Fibroblast of the aortic adventitia (primary cell): ENCODE data around the gene MAP3K4. TPM values are rescaled to one million over a fixed set of nuclear protein-coding genes. Genes with fewer than 3 reads are reported as not detected.
A peak's percentile ranks its signal among the peaks of the same experiment; 100 is the strongest.

ENCODE experiments used
- DNase-seq: peaks from one replicate; pipeline ENCODE4 v3.0.0-alpha.2; 2010; ENCODE audit warnings: low read depth
- H3K4me3 ChIP-seq: 2 replicates; pipeline ENCODE4 v1.5.1; 2011; ENCODE audit warnings: low read depth, mild to moderate bottlenecking, control low read depth, low read length, moderate library complexity
- total RNA-seq: library from RNA; depleted of rRNA; stranded (reverse); fragments of >200 nt; gene quantifications from 2 replicates; pipeline ENCODE4 v1.2.3, GENCODE V29; 2012; ENCODE audit warnings: low replicate concordance
- TF ChIP-seq, protein P1 (sequence below): IDR thresholded peaks from 2 replicates; pipeline ENCODE4 v1.5.1; 2011; ENCODE audit warnings: mild to moderate bottlenecking, low read length, control low read depth, inconsistent platforms; ENCODE audit not compliant: insufficient read depth

Gene MAP3K4
- total RNA-seq, 1 donor = 25.0 TPM

DNA sequence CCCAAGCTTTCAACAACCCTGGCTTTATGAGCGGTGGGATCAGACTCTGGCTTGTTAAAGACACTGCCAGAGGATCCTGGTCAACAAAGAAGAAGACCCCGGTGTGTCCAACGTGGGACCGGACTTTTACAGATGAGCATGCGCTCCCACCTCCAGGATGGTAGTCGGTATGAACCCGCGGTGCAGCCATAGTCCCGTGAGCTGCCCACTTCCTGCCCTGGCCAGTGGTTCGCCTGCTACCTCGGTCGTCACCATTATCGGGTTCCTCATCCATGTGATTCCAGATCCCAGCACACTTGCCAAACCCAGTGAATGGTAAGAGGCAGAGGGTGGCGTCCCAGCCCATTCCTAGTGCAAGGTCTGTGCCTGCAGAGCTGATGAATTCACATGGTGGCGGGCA, 169.6 kb downstream of the MAP3K4 start:
- H3K4me3 ChIP-seq = no peak overlapping the region
- no peak for DNase-seq
- TF ChIP-seq, protein P1, sequence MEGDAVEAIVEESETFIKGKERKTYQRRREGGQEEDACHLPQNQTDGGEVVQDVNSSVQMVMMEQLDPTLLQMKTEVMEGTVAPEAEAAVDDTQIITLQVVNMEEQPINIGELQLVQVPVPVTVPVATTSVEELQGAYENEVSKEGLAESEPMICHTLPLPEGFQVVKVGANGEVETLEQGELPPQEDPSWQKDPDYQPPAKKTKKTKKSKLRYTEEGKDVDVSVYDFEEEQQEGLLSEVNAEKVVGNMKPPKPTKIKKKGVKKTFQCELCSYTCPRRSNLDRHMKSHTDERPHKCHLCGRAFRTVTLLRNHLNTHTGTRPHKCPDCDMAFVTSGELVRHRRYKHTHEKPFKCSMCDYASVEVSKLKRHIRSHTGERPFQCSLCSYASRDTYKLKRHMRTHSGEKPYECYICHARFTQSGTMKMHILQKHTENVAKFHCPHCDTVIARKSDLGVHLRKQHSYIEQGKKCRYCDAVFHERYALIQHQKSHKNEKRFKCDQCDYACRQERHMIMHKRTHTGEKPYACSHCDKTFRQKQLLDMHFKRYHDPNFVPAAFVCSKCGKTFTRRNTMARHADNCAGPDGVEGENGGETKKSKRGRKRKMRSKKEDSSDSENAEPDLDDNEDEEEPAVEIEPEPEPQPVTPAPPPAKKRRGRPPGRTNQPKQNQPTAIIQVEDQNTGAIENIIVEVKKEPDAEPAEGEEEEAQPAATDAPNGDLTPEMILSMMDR = no peak

DNA sequence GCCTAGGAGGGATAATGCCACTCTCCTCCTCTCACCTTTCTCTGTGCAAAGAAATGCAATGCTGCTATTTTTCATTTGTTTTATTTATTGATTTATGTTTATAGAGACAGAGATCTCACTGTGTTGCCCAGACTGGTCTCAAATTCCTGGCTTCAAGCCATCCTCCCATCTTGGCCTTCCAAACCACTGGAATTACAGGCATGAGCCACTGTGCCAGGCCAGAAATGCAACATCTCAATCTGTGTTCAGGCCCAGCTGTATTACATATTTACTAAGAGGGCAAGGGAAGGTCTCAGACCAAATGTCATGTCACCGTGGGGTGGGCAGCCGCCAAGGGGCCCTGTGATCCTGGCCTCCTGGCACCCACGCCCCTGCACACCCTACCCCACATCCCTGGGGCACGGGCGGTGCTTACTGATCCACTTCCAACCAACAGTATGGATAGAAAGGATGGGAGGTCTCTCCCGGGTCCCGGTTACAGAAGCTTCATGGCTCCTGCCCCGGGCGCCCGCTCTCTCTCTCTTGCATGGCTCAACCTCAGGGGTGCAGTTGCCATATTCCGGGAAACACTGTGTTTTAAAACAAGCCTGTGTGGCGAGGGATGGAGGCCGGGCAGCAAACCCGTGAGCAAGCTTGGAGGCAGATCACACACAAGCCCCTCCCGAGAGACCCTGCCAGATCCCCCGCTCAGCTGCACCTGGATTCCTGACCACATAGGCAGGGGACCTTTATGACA, 170.5 kb downstream of the MAP3K4 start:
- DNase-seq = peak; percentile 74
- no peak overlapping the region for H3K4me3 ChIP-seq
- TF ChIP-seq, protein P1 = no peak

DNA sequence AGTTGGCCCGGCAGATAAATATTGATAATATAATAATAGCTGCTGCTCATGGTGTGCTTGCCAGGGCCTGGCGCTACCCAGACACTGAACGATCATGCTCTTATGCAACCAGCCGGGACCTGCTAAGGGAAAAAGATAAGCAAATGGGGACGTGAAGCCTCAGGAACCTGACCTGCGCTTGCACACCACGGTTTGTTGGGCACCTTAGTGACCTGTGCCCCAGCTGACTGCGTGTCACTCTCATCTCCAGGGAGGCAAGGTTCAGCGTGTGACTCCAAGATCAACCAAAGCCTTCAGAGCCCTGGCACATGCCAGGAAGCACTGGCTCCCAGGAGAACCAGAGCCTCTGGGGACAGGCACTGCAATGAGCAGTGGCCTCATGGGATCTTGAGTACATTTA, 171.2 kb downstream of the MAP3K4 start:
- no peak overlapping the region for H3K4me3 ChIP-seq
- TF ChIP-seq, protein P1 = no peak
- DNase-seq = no peak

DNA sequence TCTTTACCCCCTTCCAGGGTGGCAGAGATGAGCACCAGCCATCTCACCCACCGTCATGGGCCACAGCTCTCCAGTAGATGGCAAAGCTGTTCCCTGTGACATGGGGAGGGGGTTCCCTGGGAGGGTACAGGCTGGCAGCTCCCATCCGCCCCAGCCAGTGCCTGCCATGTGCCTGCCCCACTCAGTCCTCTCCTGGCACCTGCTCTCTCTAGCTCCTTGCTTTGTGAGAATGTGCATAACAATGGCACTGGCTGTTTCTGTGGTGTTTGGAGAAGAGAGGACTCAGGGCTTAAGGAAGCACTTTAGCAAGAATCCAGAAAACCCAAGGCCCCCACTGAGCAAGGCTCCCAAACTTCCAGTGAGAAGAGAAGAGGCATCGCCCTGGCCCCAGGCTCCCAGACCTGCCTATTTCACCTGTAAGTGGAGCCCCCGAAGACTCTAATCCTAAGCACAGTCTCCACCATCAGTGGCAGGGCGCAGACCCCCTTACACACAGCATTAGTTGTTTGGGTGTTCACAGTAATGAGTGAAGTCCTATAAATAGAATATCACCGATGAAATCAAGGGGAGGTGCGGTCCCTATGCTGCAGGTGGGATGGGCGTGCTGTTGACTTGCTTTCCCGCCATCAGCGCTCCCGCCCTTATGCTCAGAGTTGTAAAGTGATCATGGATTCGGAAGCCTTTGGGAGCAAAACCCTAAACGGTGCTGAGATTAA, 172.1 kb downstream of the MAP3K4 start:
- TF ChIP-seq, protein P1 = no peak
- no peak overlapping the region for H3K4me3 ChIP-seq
- no peak for DNase-seq

DNA sequence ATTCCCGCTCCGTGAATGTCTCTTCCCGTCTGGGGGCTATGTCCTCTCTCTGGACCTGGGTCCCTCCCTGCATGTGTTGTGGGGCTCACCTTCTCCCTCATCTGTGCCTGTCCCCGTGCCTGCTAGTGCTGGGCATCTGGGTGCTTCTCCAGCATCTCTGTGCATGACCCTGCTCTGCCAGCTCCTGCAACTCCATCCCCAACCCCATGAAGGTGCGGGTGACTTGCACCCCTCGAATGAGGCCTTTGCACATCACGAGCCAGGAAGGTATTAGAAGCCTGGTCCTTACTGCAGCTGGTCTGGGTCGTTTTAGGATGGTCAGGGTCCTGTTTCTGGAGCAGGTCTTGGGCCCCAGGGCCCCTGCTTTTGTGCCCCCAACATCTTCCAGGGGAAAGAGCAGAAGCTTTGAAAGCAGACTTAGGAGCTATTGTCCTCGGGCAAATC, 172.6 kb downstream of the MAP3K4 start:
- DNase-seq = no peak
- no peak overlapping the region for H3K4me3 ChIP-seq
- TF ChIP-seq, protein P1 = no peak

DNA sequence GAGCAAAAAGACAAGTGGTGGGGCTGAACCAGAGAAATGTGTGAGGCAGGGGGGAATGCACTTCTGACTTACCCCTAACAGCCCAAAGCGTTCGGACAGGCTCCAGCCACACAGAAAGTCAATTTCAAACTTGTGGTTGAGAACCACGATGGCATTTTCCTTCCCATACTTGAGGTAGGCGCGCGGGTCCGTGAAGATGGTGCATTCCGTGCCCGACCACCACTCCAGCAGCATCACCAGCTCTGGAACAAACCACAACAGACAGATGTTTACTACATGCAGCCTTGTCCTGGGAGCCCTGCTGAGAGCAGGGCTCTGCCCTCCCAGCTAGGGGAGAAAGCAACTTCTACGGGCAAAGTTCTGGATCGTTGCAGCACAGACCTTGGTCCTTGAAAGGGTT, 174.6 kb downstream of the MAP3K4 start:
- TF ChIP-seq, protein P1 = no peak
- H3K4me3 ChIP-seq = no peak overlapping the region
- no peak for DNase-seq
